HG03354 (cell line): ENCODE results near the gene DGKA.

Source experiments
- ATAC-seq: cut with Tn5 transposase; IDR thresholded peaks from one replicate; pipeline ENCODE4 v1.9.1; 2021; ENCODE audit warnings: mild to moderate bottlenecking; ENCODE audit not compliant: unreplicated experiment, poor library complexity, severe bottlenecking

DGKA gene

GRCh38 chr12:55929306-55929791 lies 1.6 kb upstream of the DGKA start:
- ATAC-seq: peak; percentile 45

DNA sequence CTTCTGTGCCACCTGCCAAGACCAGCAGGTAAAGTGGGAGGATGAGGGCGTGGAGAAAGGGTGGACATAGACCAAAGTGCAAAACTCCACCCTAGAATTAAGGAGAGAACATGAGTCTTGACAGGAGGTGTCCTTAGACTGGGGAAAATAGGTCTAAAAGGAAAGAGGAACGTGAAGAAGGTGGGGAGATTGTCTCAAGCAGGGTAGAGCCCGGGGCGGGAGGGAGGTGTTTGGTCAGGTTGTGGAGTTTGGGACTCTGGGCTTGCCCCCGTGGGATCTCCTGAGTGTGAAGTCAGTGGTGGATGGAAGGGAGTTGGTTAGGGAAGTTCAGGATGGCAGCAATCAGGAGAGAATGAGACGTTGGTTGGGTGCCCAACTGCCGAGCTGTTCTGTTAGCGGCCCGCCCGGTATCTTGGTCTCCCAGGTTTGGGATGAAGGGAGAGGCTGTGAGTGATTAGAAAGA lies 386 bp downstream of the DGKA start:
- no peak for ATAC-seq

GRCh38 chr12:55931780-55932550 lies 1.0 kb downstream of the DGKA start:
- ATAC-seq: no peak

- ATAC-seq: no peak
Measured at GRCh38 chr12:55932551-55932910, 1.6 kb downstream of the DGKA start.

- no peak for ATAC-seq
Measured at GRCh38 chr12:55933169-55933798, 2.3 kb downstream of the DGKA start.

DNA sequence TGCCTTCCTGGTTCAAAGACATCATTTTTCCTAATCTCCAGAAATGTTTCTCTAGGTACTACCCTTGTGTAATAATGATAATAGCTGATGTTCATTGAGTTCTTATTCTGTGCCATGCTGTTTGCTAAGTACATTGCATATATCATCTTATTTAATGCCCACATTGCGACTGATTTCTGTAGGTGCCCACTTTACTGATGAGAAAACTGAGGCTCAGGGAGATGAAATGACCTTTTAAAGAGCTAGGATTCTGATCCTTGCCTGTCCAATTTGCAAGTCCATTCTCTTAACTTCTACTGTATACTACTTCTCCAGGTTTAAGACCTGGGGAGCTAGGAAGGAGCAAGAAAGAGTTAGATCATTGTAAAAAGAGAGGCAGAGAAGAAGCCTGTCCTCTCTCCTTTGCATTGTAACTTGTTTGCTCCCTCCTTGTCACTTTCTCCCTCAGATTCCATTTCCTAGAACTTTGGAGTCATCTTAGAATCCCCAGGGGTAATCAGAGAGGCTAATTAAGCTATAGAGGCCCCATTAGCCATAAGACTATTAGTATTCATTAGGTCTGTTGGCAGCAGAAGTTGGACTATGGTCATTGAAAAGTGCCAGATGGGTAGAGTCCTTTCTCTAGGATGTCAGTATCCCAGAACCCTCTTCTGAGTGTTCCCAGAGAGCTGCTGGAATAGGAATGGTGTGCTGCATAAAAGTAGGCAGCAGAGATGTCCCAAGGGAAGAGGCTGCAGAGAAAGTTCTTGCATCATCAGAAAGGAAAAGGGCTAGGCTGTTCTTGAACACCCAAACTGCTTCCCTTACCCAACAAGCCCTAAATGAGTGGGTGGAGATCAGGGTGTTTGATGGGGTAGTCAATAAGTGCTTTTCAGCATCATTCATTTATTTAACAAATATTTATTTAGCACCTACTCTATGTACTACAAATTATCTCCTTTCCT lies 3.1 kb downstream of the DGKA start:
- ATAC-seq: no peak

DNA sequence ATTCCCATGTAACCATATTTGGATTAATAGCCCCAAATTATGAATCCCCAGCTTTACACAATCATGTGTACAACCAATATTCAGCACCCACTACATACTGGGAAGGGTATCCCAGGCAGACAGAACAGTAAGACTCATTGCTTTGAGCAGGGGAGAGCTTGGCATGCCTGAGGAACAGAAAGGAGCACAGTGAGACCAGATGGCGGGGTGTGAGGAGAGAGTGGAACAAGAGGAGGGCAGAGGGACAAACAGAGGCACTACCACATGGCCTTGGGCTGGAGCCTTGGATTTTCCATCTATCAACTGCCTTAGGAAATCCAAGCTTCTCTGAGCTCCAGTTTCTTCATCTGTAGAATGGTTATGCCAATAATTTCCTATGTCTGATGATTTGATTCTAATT lies 3.8 kb downstream of the DGKA start:
- ATAC-seq: no peak

GRCh38 chr12:55935738-55936151 lies 4.8 kb downstream of the DGKA start:
- ATAC-seq: no peak

- ATAC-seq: no peak
Measured at GRCh38 chr12:55937981-55938380, 7.0 kb downstream of the DGKA start.

- no peak for ATAC-seq
Measured at GRCh38 chr12:55938826-55939501, 8.0 kb downstream of the DGKA start.

GRCh38 chr12:55940065-55940732 lies 9.2 kb downstream of the DGKA start:
- peak; percentile 98 for ATAC-seq

GRCh38 chr12:55942055-55942454 lies 11.1 kb downstream of the DGKA start:
- ATAC-seq: no peak

DNA sequence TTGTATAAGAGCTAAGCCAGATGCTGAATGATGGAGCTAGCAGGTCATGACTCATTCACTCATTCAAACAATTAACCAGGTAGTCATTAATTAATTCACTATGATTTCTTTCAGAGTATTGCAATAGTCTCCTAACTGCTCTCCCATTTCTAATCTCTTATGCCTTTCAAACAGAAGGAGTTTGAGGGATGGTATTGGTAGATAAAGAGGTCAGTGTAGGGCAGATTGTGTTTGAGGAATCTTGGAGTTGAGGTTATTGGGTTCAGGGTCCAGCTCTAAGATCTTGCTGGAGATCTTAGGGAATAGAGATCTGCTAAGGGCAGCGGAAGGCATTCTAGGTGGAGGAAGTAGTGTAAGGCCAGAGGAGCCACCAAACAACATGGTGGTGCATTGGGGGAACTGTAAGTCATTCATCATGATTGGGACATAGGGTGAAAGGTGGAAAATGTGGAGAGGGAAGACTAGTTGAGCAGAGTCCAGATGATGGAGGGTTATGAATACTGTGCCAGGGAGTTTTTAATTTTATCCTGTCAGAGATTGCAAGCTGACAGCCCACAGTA lies 11.7 kb downstream of the DGKA start:
- ATAC-seq: no peak

- ATAC-seq: no peak
Measured at GRCh38 chr12:55946553-55946952, 15.6 kb downstream of the DGKA start.

DNA sequence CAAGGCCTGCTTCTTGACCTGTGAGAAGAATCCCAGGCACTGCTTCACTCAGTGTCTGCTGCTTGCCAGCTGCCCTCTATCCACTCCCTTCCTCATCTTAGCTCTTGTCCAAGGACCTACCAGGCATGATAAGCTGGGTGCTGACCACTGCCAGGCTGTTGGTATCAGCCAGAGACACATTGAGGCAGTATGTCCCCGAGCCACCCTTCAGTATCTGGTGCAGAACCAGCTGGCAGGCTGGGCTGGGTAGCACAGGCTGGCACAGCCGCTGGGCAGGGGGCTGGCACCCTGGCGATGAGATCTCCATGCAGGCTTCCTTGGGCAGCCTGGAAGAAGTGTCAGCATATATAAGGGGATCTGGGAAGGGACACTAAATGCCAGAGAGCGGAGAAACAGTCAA lies 24.4 kb downstream of the DGKA start:
- ATAC-seq: no peak

GRCh38 chr12:55955800-55956508 lies 25.0 kb downstream of the DGKA start:
- no peak for ATAC-seq

DNA sequence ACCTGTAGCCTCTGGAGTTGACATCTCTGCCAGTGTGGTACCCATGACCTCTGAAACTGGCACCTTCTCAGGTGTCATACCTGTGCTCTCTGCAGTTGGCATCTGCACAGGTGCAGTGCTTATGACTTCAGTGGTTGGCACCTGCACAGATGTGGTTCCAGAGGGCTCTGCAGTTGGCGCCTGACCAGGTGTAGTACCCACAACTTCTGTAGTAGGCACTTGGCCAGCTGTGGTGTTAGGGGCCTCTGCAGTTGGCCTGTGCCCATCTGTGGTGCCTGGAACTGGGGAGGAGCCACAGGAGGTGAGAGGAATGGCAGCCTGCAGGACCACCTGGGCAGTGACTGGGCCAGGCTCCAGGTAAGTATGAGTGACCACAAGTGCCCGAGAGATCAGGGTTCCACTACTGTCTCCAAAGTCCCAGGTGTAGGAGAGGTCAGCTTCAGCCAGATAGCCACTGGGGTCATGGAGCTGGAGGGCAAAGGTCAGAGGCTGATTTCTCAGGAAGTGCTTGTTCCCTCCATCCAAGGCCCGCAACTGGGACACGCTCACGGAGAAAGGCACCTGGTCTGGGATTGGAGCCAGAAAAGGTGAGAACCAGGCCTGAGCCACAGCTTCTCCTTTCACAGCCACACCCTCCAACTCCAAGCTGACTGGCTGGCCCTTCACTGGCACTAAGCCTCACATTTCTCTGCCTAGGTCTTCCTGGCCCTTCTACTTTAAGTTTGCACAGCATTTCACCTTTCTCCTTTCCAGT lies 26.3 kb downstream of the DGKA start:
- no peak for ATAC-seq

GRCh38 chr12:55963760-55964159 lies 32.8 kb downstream of the DGKA start:
- ATAC-seq: no peak
